Measurements from ENCODE around the gene RTCA. TPM values are rescaled to one million over a fixed set of nuclear protein-coding genes. Genes with fewer than 3 reads are reported as not detected.

Gene RTCA
- total RNA-seq, 1 donor from 2014 or later = 78.0 TPM

DNA sequence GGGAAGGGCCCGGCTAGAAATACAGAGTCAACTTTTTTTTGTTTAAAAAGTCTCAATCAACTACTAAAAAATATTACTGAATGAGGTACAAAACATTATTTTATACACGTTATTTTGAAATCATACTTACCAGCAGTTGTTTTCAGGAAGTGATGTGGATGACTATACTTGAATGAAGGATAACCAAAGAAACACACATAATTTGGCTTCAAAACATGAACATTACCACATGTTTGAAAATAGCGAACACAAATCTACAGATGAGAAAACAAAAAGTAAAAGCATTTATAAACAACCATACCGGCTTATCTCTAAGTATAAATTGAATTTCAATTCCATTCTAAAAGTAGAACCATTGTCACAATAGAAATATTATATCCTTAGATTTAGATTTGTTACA is 25.4 kb upstream of the RTCA start:
- Mint-ChIP-seq H3K36me3 (ENCODE audit: low read depth, unreplicated experiment) (peaks cover 13% of the 10 kb centered on the region), H3K27ac (ENCODE audit: unreplicated experiment) (no peak overlapping the region), H3K4me3 (ENCODE audit: unreplicated experiment) (no peak overlapping the region), H3K27me3 (ENCODE audit: low read depth, unreplicated experiment) (no peaks in the 10 kb centered on the region), H3K9me3 (ENCODE audit: unreplicated experiment) (no peaks in the 10 kb centered on the region), H3K4me1 (ENCODE audit: low read depth, unreplicated experiment) (no peaks in the 10 kb centered on the region)
- Histone ChIP-seq H3K79me2 (ENCODE audit: insufficient read depth, low read length) (peaks cover 28% of the 10 kb centered on the region), H3K27ac (ENCODE audit: low read depth, low read length) (no peak overlapping the region), H3K36me3 (ENCODE audit: insufficient read depth, low read length) (peaks cover 4% of the 10 kb centered on the region), H3K4me2 (ENCODE audit: low read length) (no peak overlapping the region), H4K20me1 (ENCODE audit: insufficient read depth, low read length) (peaks cover 3% of the 10 kb centered on the region), H3K9ac (ENCODE audit: low read length) (no peak overlapping the region), H3K4me3 (ENCODE audit: insufficient read depth, low read depth, low read length) (no peak overlapping the region), H2AFZ (ENCODE audit: low read depth, low read length) (no peak overlapping the region), H3K27me3 (ENCODE audit: insufficient read depth, low read length) (no peaks in the 10 kb centered on the region), H3K4me1 (ENCODE audit: insufficient read depth, low read length) (no peaks in the 10 kb centered on the region), H3K9me3 (ENCODE audit: insufficient read depth, low read depth, low read length) (no peaks in the 10 kb centered on the region)
- TF ChIP-seq CTCF (IDR thresholded peaks at IDR 0.05; ENCODE audit: insufficient read depth, low read depth, low read length) (no peak), EZH2 (IDR thresholded peaks at IDR 0.05; ENCODE audit: insufficient read depth, low read length) (no peak)
- no peak for DNase-seq (ENCODE audit: low read depth)
- no peak for FAIRE-seq

DNA sequence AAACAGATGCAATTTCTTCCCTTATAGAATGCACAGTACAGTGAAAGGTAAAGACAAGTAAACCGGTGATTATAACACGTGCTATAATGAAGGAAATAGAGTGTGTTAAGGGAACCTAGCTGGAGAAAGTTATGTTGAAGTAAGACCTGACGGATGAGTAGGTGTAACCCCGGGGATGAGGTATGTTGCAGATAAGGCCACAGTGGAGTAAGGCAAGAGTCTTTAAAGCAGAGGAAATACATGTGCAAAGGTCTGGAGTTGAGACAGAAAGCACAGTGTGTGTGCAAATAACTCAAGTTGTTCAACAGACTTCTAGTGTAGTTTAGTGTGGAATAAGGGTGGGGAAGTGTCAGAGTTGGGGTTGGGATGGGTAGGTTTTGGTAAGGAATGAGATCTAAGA is 19.3 kb upstream of the RTCA start:
- H3K9me3 Mint-ChIP-seq (ENCODE audit: unreplicated experiment) = no peaks in the 10 kb centered on the region

More for the DNA sequence above, 19.3 kb upstream of the RTCA start:
- DNase-seq (ENCODE audit: low read depth) (no peak), FAIRE-seq (no peak)
- Mint-ChIP-seq H3K36me3 (ENCODE audit: low read depth, unreplicated experiment) (no peaks in the 10 kb centered on the region), H3K27me3 (ENCODE audit: low read depth, unreplicated experiment) (no peaks in the 10 kb centered on the region), H3K4me3 (ENCODE audit: unreplicated experiment) (no peak overlapping the region), H3K4me1 (ENCODE audit: low read depth, unreplicated experiment) (peaks cover 4% of the 10 kb centered on the region), H3K27ac (ENCODE audit: unreplicated experiment) (no peak overlapping the region)
- Histone ChIP-seq H3K27ac (ENCODE audit: low read depth, low read length) (no peak overlapping the region), H3K9ac (ENCODE audit: low read length) (no peak overlapping the region), H3K4me1 (ENCODE audit: insufficient read depth, low read length) (peaks cover 7% of the 10 kb centered on the region), H3K4me2 (ENCODE audit: low read length) (no peak overlapping the region), H2AFZ (ENCODE audit: low read depth, low read length) (no peak overlapping the region), H3K27me3 (ENCODE audit: insufficient read depth, low read length) (no peaks in the 10 kb centered on the region), H3K4me3 (ENCODE audit: insufficient read depth, low read depth, low read length) (no peak overlapping the region), H3K36me3 (ENCODE audit: insufficient read depth, low read length) (no peaks in the 10 kb centered on the region), H3K79me2 (ENCODE audit: insufficient read depth, low read length) (peaks cover 54% of the 10 kb centered on the region), H4K20me1 (ENCODE audit: insufficient read depth, low read length) (peaks cover 3% of the 10 kb centered on the region), H3K9me3 (ENCODE audit: insufficient read depth, low read depth, low read length) (no peaks in the 10 kb centered on the region)
- TF ChIP-seq EZH2 (IDR thresholded peaks at IDR 0.05; ENCODE audit: insufficient read depth, low read length) (no peak), CTCF (IDR thresholded peaks at IDR 0.05; ENCODE audit: insufficient read depth, low read depth, low read length) (no peak)

Measured in astrocyte (in vitro differentiated cells and primary cell).